ENCODE data around the gene SDK1. TPM values are rescaled to one million over a fixed set of nuclear protein-coding genes. Genes with fewer than 3 reads are reported as not detected.

Gene SDK1
- total RNA-seq, 1 experiment from 2014 or later = 7.1 TPM

GRCh38 chr7:4186513-4186780 lies 885.4 kb downstream of the SDK1 start:
- no peaks in the 10 kb centered on the region for H3K27me3 ChIP-seq (replicated peaks; ENCODE audit: control insufficient read depth, insufficient read depth, low read length)
- BruUV-seq (replicated peaks) = no TSS peak
- POLR2A ChIA-PET = no interaction called here

GRCh38 chr7:4188651-4189050 lies 887.6 kb downstream of the SDK1 start:
- intact Hi-C loops (cut with micrococcal nuclease; ENCODE audit: unreplicated experiment) = no loop called here
- Mint-ChIP-seq H3K4me1 (ENCODE audit: low read depth, unreplicated experiment) (no peaks in the 10 kb centered on the region), H3K27me3 (ENCODE audit: insufficient read depth, unreplicated experiment) (no peaks in the 10 kb centered on the region), H3K9me3 (ENCODE audit: unreplicated experiment) (no peaks in the 10 kb centered on the region), H3K36me3 (ENCODE audit: insufficient read depth, unreplicated experiment) (no peaks in the 10 kb centered on the region), H3K27ac (ENCODE audit: unreplicated experiment) (no peak overlapping the region), H3K4me3 (ENCODE audit: unreplicated experiment) (no peak overlapping the region)
- ChIA-PET CTCF (no interaction called here), POLR2A (no interaction called here)
- Histone ChIP-seq H3K4me1 (no peaks in the 10 kb centered on the region), H3K9me3 (no peaks in the 10 kb centered on the region), H3K36me3 (ENCODE audit: control insufficient read depth, insufficient read depth, low read length) (no peaks in the 10 kb centered on the region), H3K4me3 (ENCODE audit: low read depth, low read length) (no peak overlapping the region), H3K27me3 (replicated peaks; ENCODE audit: control insufficient read depth, insufficient read depth, low read length) (no peaks in the 10 kb centered on the region)
- TF ChIP-seq CTCF (IDR thresholded peaks at IDR 0.05; ENCODE audit: insufficient read depth in 1 of 2, low read depth in 1 of 2, low read length in 1 of 2, severe bottlenecking in 1 of 2, unreplicated experiment in 1 of 2) = no peak
- BruUV-seq (replicated peaks) = no TSS peak
- DNase-seq = no peak

More at GRCh38 chr7:4186513-4186780, 885.4 kb downstream of the SDK1 start:
- Mint-ChIP-seq H3K36me3 (ENCODE audit: insufficient read depth, unreplicated experiment) (no peaks in the 10 kb centered on the region), H3K4me3 (ENCODE audit: unreplicated experiment) (no peak overlapping the region), H3K27me3 (ENCODE audit: insufficient read depth, unreplicated experiment) (no peaks in the 10 kb centered on the region), H3K4me1 (ENCODE audit: low read depth, unreplicated experiment) (no peaks in the 10 kb centered on the region), H3K9me3 (ENCODE audit: unreplicated experiment) (no peaks in the 10 kb centered on the region), H3K27ac (ENCODE audit: unreplicated experiment) (no peak overlapping the region)
- Histone ChIP-seq H3K4me1 (no peaks in the 10 kb centered on the region), H3K4me3 (ENCODE audit: low read depth, low read length) (no peak overlapping the region), H3K36me3 (ENCODE audit: control insufficient read depth, insufficient read depth, low read length) (no peaks in the 10 kb centered on the region), H3K9me3 (no peaks in the 10 kb centered on the region)
- TF ChIP-seq CTCF (IDR thresholded peaks at IDR 0.05; ENCODE audit: insufficient read depth in 1 of 2, low read depth in 1 of 2, low read length in 1 of 2, severe bottlenecking in 1 of 2, unreplicated experiment in 1 of 2) = no peak
- no peak for DNase-seq
- CTCF ChIA-PET = no interaction called here
- intact Hi-C loops (cut with micrococcal nuclease; ENCODE audit: unreplicated experiment) = no loop called here

- BruUV-seq (replicated peaks) = no TSS peak
- H3K27me3 Mint-ChIP-seq (ENCODE audit: insufficient read depth, unreplicated experiment) = no peaks in the 10 kb centered on the region
- no peaks in the 10 kb centered on the region for H3K9me3 Mint-ChIP-seq (ENCODE audit: unreplicated experiment)
- ChIA-PET CTCF (no interaction called here), POLR2A (no interaction called here)
- Histone ChIP-seq H3K36me3 (ENCODE audit: control insufficient read depth, insufficient read depth, low read length) (no peaks in the 10 kb centered on the region), H3K4me1 (no peaks in the 10 kb centered on the region), H3K4me3 (ENCODE audit: low read depth, low read length) (no peak overlapping the region), H3K9me3 (no peaks in the 10 kb centered on the region), H3K27me3 (replicated peaks; ENCODE audit: control insufficient read depth, insufficient read depth, low read length) (no peaks in the 10 kb centered on the region)
- H3K27ac Mint-ChIP-seq (ENCODE audit: unreplicated experiment) = no peak overlapping the region
- intact Hi-C loops (cut with micrococcal nuclease; ENCODE audit: unreplicated experiment) = no loop called here
- DNase-seq = peak; percentile 12 to 59
- H3K4me3 Mint-ChIP-seq (ENCODE audit: unreplicated experiment) = peak overlapping the region; percentile 5
- TF ChIP-seq CTCF (IDR thresholded peaks at IDR 0.05; ENCODE audit: insufficient read depth in 1 of 2, low read depth in 1 of 2, low read length in 1 of 2, severe bottlenecking in 1 of 2, unreplicated experiment in 1 of 2) = no peak
- no peaks in the 10 kb centered on the region for H3K36me3 Mint-ChIP-seq (ENCODE audit: insufficient read depth, unreplicated experiment)
- no peaks in the 10 kb centered on the region for H3K4me1 Mint-ChIP-seq (ENCODE audit: low read depth, unreplicated experiment)
These were observed 888.1 kb downstream of the SDK1 start for GRCh38 chr7:4189131-4189570.

All from Caco-2 (cell line).